ENCODE measurements around the gene CADM1.

DNA sequence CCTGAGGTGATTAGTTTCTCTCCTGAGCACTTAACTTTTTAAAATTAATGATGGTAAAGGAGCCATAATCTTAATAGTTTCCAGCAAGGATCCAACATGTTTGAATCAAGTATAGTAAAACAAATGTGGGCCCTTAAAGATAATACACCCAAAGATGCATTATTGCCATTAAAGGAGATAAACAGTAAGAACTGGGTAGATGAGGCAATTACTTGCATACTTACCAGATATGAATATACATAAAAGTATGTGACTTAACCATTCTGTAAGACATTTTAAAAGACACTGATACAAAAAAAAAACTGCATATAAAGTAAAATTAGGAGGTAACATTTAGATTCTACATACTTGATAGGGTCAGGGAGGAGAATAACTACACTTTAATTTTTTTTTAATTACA, 48.2 kb downstream of the CADM1 start:
- TF ChIP-seq, protein P1, sequence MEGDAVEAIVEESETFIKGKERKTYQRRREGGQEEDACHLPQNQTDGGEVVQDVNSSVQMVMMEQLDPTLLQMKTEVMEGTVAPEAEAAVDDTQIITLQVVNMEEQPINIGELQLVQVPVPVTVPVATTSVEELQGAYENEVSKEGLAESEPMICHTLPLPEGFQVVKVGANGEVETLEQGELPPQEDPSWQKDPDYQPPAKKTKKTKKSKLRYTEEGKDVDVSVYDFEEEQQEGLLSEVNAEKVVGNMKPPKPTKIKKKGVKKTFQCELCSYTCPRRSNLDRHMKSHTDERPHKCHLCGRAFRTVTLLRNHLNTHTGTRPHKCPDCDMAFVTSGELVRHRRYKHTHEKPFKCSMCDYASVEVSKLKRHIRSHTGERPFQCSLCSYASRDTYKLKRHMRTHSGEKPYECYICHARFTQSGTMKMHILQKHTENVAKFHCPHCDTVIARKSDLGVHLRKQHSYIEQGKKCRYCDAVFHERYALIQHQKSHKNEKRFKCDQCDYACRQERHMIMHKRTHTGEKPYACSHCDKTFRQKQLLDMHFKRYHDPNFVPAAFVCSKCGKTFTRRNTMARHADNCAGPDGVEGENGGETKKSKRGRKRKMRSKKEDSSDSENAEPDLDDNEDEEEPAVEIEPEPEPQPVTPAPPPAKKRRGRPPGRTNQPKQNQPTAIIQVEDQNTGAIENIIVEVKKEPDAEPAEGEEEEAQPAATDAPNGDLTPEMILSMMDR (IDR thresholded peaks at IDR 0.05 in 4 of 5, conservative IDR thresholded peaks at IDR 0.05 in 1 of 5), result no peak
- TF ChIP-seq POLR2A (IDR thresholded peaks at IDR 0.05), result no peak

All from gastrocnemius medialis (tissue), 4 donors.